ENCODE measurements around the gene SUMO2. TPM values are rescaled to one million over a fixed set of nuclear protein-coding genes. Genes with fewer than 3 reads are reported as not detected.

The SUMO2 gene
- total and polyA plus RNA-seq, 2 of the 4 experiments (the other 2 are of a cell fraction), result 71.3 to 83.7 TPM

DNA sequence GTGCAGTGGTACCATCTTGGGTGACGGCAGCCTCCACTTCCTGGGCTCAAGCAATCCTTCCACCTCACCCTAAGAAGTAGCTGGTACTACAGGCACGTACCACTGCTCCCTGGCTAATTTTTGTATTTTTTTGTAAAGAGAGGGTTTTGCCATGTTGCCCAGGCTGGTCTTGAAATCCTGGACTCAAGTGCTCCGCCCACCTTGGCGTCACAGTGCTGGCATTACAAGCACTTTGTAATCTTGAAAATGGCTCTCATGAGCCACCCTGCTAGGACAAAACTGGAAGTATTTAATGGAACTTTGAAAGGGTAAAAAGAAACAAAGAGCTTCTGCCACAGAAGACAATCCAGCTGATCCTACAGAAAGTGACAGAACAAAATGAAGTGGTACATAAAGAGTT lies 9.2 kb downstream of the SUMO2 start:
- Histone ChIP-seq H3K27ac (ENCODE audit: insufficient read depth, low read length) (no peak overlapping the region), H4K20me1 (ENCODE audit: insufficient read depth, low read length) (peaks cover 37% of the 10 kb centered on the region), H2BK120ac (ENCODE audit: low read depth, low read length) (no peak overlapping the region), H3K14ac (replicated peaks; ENCODE audit: low read depth, low read length) (no peak overlapping the region), H2BK5ac (ENCODE audit: low read depth, low read length, poor library complexity, severe bottlenecking) (no peak overlapping the region), H3K36me3 (ENCODE audit: control insufficient read depth, insufficient read depth, low read length) (peaks cover 62% of the 10 kb centered on the region), H3K27me3 (ENCODE audit: control insufficient read depth, insufficient read depth, low read length) (no peaks in the 10 kb centered on the region), H4K91ac (ENCODE audit: insufficient read depth, low read depth, low read length) (no peak overlapping the region), H3K18ac (ENCODE audit: low read depth, low read length) (no peak overlapping the region), H2AK9ac (replicated peaks; ENCODE audit: low read depth, low read length, poor library complexity) (no peak overlapping the region), H3K4me1 (ENCODE audit: control insufficient read depth, insufficient read depth, low read length) (no peaks in the 10 kb centered on the region), H3K4me3 (ENCODE audit: insufficient read depth, low read depth, low read length) (no peak overlapping the region), H3K56ac (ENCODE audit: extremely low read depth, insufficient read depth, low read length) (no peak overlapping the region), H2AFZ (replicated peaks; ENCODE audit: low read length, poor library complexity) (no peak overlapping the region), H3K79me1 (ENCODE audit: low read depth in 1 of 2, low read length in 2 of 2) (peaks cover 14 to 58% of the 10 kb centered on the region in 2 experiments), H2AK5ac (ENCODE audit: low read depth, low read length) (no peak overlapping the region), H3K23ac (ENCODE audit: low read depth, low read length) (no peak overlapping the region), H2BK20ac (ENCODE audit: low read depth, low read length) (no peak overlapping the region), H3K4ac (ENCODE audit: low read depth, low read length) (no peak overlapping the region), H3K9me3 (ENCODE audit: control insufficient read depth, insufficient read depth, low read length) (no peaks in the 10 kb centered on the region), H4K5ac (ENCODE audit: low read depth, low read length) (no peak overlapping the region), H3K4me2 (ENCODE audit: low read depth, low read length) (no peak overlapping the region), H3K9me1 (ENCODE audit: insufficient read depth, low read length) (no peaks in the 10 kb centered on the region), H2BK15ac (ENCODE audit: low read depth, low read length) (no peak overlapping the region), H4K8ac (ENCODE audit: low read depth in 2 of 2, low read length in 2 of 2) (no peak overlapping the region), H3K9ac (ENCODE audit: low read depth, low read length) (no peak overlapping the region)
- TF ChIP-seq, protein P1, sequence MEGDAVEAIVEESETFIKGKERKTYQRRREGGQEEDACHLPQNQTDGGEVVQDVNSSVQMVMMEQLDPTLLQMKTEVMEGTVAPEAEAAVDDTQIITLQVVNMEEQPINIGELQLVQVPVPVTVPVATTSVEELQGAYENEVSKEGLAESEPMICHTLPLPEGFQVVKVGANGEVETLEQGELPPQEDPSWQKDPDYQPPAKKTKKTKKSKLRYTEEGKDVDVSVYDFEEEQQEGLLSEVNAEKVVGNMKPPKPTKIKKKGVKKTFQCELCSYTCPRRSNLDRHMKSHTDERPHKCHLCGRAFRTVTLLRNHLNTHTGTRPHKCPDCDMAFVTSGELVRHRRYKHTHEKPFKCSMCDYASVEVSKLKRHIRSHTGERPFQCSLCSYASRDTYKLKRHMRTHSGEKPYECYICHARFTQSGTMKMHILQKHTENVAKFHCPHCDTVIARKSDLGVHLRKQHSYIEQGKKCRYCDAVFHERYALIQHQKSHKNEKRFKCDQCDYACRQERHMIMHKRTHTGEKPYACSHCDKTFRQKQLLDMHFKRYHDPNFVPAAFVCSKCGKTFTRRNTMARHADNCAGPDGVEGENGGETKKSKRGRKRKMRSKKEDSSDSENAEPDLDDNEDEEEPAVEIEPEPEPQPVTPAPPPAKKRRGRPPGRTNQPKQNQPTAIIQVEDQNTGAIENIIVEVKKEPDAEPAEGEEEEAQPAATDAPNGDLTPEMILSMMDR (conservative IDR thresholded peaks at IDR 0.05; ENCODE audit: low read depth, low read length), result no peak
- TF ChIP-seq MXI1 (IDR thresholded peaks at IDR 0.05; ENCODE audit: borderline replicate concordance, low read depth, low read length) (no peak), NFE2L2 (IDR thresholded peaks at IDR 0.05; ENCODE audit: low read depth, low read length) (no peak), RCOR1 (IDR thresholded peaks at IDR 0.05; ENCODE audit: insufficient replicate concordance, low read length) (no peak), MAZ (IDR thresholded peaks at IDR 0.05; ENCODE audit: borderline replicate concordance, low read depth, low read length) (no peak), CHD1 (IDR thresholded peaks at IDR 0.05; ENCODE audit: low read depth, low read length) (no peak), BHLHE40 (IDR thresholded peaks at IDR 0.05; ENCODE audit: low read depth, low read length) (no peak)
- DNase-seq (no peak), ATAC-seq (ENCODE audit: low read depth) (no peak)
- intact Hi-C loops (cut with micrococcal nuclease), result no loop called here
- in situ Hi-C loops (cut with MboI; ENCODE audit: low sequenced_read_pairs), result no loop called here
- WGBS, 2 experiments (ENCODE audit: extremely low coverage in 2 of 2, insufficient read length in 1 of 2), result 100% methylated on average over 2 of the region's 4 CpGs; no CpG with 5 or more reads in 1 of the 2 experiments
- dilution Hi-C loops (cut with HindIII; ENCODE audit: low sequenced_read_pairs, unreplicated experiment), result no loop called here
- CTCF ChIA-PET, result interaction anchor here (1.1 kb wide), 1 partner anchor 60 kb away, joined by 5 read pairs; no protein-coding TSS in a partner anchor
- BruUV-seq (replicated peaks), result no TSS peak
- POLR2A ChIA-PET (ENCODE audit: unreplicated experiment), result no interaction called here

All from IMR-90 (cell line).